ENCODE results near the gene WHRN.

Gene WHRN

GRCh38 chr9:114378883-114379282 is 126.4 kb downstream of the WHRN start:
- no peak for DNase-seq (ENCODE audit: low spot score)

- no peak for DNase-seq (ENCODE audit: low spot score)
These were observed 127.3 kb downstream of the WHRN start for GRCh38 chr9:114378016-114378415.

GRCh38 chr9:114376586-114377445 is 128.5 kb downstream of the WHRN start:
- DNase-seq (ENCODE audit: low spot score) = no peak

- DNase-seq (ENCODE audit: low spot score) = no peak
These were observed 129.7 kb downstream of the WHRN start for GRCh38 chr9:114375386-114376175.

- no peak for DNase-seq (ENCODE audit: low spot score)
These were observed 130.3 kb downstream of the WHRN start for GRCh38 chr9:114374936-114375335.

- DNase-seq (ENCODE audit: low spot score) = no peak
These were observed 131.1 kb downstream of the WHRN start for GRCh38 chr9:114373960-114374730.

GRCh38 chr9:114372921-114373448 is 132.3 kb downstream of the WHRN start:
- DNase-seq (ENCODE audit: low spot score) = no peak

- no peak for DNase-seq (ENCODE audit: low spot score)
These were observed 133.0 kb downstream of the WHRN start for GRCh38 chr9:114371973-114372917.

- DNase-seq (ENCODE audit: low spot score) = no peak
These were observed 133.8 kb downstream of the WHRN start for GRCh38 chr9:114371343-114371944.

GRCh38 chr9:114370968-114371320 is 134.3 kb downstream of the WHRN start:
- DNase-seq (ENCODE audit: low spot score) = no peak

- no peak for DNase-seq (ENCODE audit: low spot score)
These were observed 134.9 kb downstream of the WHRN start for GRCh38 chr9:114370251-114370967.

GRCh38 chr9:114369216-114370130 is 135.8 kb downstream of the WHRN start:
- no peak for DNase-seq (ENCODE audit: low spot score)

- no peak for DNase-seq (ENCODE audit: low spot score)
These were observed 137.3 kb downstream of the WHRN start for GRCh38 chr9:114367772-114368569.

- DNase-seq (ENCODE audit: low spot score) = no peak
These were observed 137.9 kb downstream of the WHRN start for GRCh38 chr9:114367366-114367765.

GRCh38 chr9:114366334-114367128 is 138.7 kb downstream of the WHRN start:
- peak; percentile 77 for DNase-seq (ENCODE audit: low spot score)

- DNase-seq (ENCODE audit: low spot score) = no peak
These were observed 140.1 kb downstream of the WHRN start for GRCh38 chr9:114365194-114365593.

Data from GM03348 (cell line).